Prostate gland (tissue), 2 donors: ENCODE data around the gene PSMC2. TPM values are rescaled to one million over a fixed set of nuclear protein-coding genes. Genes with fewer than 3 reads are reported as not detected.
A peak's percentile ranks its signal among the peaks of the same experiment; 100 is the strongest.

Experiments used
- DNase-seq: peaks from one replicate; pipeline ENCODE4 v3.0.0-alpha.2; 2019; ENCODE audit warnings: low spot score
- H3K27ac ChIP-seq, 2 donors: fragments of 200-600 bp; sonication (generic); 2 replicates each; pipeline ENCODE4 v1.5.1; 2017 to 2019
- H3K27me3 ChIP-seq: fragments of 200-600 bp; sonication (generic); replicated peaks from 2 replicates; pipeline ENCODE4 v1.5.1; 2019; ENCODE audit not compliant: insufficient read depth
- H3K36me3 ChIP-seq, 2 donors: fragments of 200-600 bp; sonication (generic); 1 replicate in 1 of 2; 2 replicates in 1 of 2; pipeline versions ENCODE4 v1.5.1 to v1.8.1; 2017 to 2019
- H3K4me1 ChIP-seq: fragments of 200-600 bp; sonication (generic); replicated peaks from 2 replicates; pipeline ENCODE4 v1.5.1; 2019
- H3K4me3 ChIP-seq, 2 donors: fragments of 200-600 bp; sonication (generic); 2 replicates each; pipeline ENCODE4 v1.5.1; 2017 to 2019
- H3K9me3 ChIP-seq: fragments of 200-600 bp; sonication (generic); 2 replicates; pipeline ENCODE4 v1.5.1; 2017
- POLR2A ChIP-seq: fragments of 450-650 bp; IDR thresholded peaks from one replicate; pipeline ENCODE4 v1.6.1; 2016; ENCODE audit warnings: antibody characterized with exemption, mild to moderate bottlenecking
- POLR2AphosphoS5 ChIP-seq: sonication (generic); formaldehyde crosslinking; IDR thresholded peaks from one replicate; pipeline ENCODE4 v1.6.1; 2017; ENCODE audit warnings: antibody characterized with exemption
- WGBS: methylation state at CpG from one replicate; pipeline ENCODE4 v1.1.5; 2018; 5-methylcytosine and 5-hydroxymethylcytosine counted together
- intact Hi-C: fragments of 100-400 bp; cut with DNase I; formaldehyde crosslinking; loops from one replicate; pipeline ENCODE4 v1.14.2; 2022
- total RNA-seq, 2 donors: library from RNA; depleted of rRNA; stranded (reverse); fragments of >200 nt; gene quantifications; one replicate each; pipeline ENCODE4 v1.1.0, GENCODE V29; 2016
- TF ChIP-seq, protein P1 (sequence below), 4 experiments: fragments of 200-600 bp in 2 of 4; fragments of 450-650 bp in 2 of 4; sonication (generic) in 2 of 4; IDR thresholded peaks; 1 replicate in 3 of 4; 2 replicates in 1 of 4; pipeline ENCODE4 v1.5.1; 2016 to 2019; ENCODE audit warnings: antibody characterized with exemption in 4 of 4, mild to moderate bottlenecking in 2 of 4, moderate library complexity in 2 of 4

Gene PSMC2
- total RNA-seq: 100 to 1,000 TPM in 1 of 2 donors, 10 to 100 TPM in 1; 62.0 to 102 TPM

DNA sequence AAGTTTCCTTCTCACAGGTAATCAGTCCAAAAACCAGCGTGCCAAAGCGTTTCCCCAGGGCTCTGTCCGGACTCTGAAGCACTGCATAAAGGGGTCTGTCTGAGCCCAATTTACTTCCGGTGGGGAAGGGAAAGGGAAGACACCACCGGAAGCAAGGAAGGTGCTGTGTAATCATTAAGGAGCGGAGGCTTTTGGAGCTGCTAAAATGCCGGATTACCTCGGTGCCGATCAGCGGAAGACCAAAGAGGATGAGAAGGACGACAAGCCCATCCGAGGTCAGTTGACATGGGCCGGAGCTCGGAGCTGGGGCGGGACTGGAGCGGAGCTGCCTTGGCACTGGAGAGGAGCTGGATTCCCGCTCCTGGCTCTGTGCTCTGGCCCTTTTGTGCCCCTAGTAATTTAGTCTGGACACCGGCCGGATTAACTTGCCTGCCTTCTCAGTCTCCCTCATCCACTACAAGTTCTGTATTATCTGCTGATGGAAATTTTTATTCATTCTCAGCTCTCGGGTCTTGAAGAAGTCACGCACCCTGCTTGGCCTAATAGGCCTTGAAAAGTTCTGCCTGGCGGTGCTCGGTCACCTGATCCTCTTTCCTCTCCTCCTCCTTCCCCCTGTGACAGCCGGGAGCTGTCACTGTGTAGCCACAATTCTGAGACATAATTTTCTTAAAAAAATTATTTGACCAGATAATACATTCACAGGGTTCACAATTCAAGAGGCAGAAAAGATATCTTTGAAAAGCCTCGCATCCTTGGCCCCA lies at the start of gene PSMC2:
TSS of gene PSMC2 (plus strand) at position 137 of the 761 bp plus-strand sequence. CDS start at position 206, 69 bp downstream.
- under 1% methylated on average over 25 of the region's 25 CpGs for WGBS
- TF ChIP-seq POLR2AphosphoS5 (peak; percentile 73), POLR2A (no peak)
- TF ChIP-seq, protein P1, sequence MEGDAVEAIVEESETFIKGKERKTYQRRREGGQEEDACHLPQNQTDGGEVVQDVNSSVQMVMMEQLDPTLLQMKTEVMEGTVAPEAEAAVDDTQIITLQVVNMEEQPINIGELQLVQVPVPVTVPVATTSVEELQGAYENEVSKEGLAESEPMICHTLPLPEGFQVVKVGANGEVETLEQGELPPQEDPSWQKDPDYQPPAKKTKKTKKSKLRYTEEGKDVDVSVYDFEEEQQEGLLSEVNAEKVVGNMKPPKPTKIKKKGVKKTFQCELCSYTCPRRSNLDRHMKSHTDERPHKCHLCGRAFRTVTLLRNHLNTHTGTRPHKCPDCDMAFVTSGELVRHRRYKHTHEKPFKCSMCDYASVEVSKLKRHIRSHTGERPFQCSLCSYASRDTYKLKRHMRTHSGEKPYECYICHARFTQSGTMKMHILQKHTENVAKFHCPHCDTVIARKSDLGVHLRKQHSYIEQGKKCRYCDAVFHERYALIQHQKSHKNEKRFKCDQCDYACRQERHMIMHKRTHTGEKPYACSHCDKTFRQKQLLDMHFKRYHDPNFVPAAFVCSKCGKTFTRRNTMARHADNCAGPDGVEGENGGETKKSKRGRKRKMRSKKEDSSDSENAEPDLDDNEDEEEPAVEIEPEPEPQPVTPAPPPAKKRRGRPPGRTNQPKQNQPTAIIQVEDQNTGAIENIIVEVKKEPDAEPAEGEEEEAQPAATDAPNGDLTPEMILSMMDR (IDR thresholded peaks at IDR 0.05): no peak
- no peaks in the 10 kb centered on the region for H3K27me3 ChIP-seq
- H3K36me3 ChIP-seq: no peaks in the 10 kb centered on the region
- H3K4me3 ChIP-seq: peak within 1 kb of the TSS; percentile 72 to 76
- peak within 1 kb of the TSS; percentile 87 to 88 for H3K27ac ChIP-seq
- no peaks in the 10 kb centered on the region for H3K9me3 ChIP-seq
- DNase-seq: peak; percentile 73
- intact Hi-C loops: no loop called here
- H3K4me1 ChIP-seq: peaks cover 4% of the 10 kb centered on the region

DNA sequence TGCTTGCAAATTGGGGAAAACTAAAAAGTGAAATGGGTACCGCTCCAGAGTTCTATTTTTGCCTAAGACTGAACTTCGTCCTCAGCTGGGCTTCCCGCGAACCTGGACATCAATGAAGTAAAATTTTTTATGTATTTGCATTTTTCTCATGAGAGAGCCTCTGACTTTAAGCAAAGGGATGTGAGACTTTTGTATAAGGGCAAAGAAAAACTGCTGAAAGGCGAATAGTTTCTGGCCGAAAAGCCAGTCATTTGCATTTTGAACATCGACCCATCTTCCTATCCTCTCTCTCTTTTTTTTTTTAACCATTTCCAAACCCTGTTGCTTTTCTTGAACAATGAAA lies 49.6 kb upstream of the PSMC2 start:
- Histone ChIP-seq H3K4me1 (peaks cover 7% of the 10 kb centered on the region), H3K27ac (peak overlapping the region; percentile 77), H3K9me3 (no peaks in the 10 kb centered on the region), H3K36me3 (no peaks in the 10 kb centered on the region), H3K4me3 (peak overlapping the region; percentile 87 to 91), H3K27me3 (no peaks in the 10 kb centered on the region)
- TF ChIP-seq POLR2AphosphoS5 (no peak), POLR2A (no peak)
- TF ChIP-seq, protein P1 (IDR thresholded peaks at IDR 0.05): no peak
- 0% methylated on average over 7 of the region's 7 CpGs for WGBS
- no peak for DNase-seq
- intact Hi-C loops: no loop called here

DNA sequence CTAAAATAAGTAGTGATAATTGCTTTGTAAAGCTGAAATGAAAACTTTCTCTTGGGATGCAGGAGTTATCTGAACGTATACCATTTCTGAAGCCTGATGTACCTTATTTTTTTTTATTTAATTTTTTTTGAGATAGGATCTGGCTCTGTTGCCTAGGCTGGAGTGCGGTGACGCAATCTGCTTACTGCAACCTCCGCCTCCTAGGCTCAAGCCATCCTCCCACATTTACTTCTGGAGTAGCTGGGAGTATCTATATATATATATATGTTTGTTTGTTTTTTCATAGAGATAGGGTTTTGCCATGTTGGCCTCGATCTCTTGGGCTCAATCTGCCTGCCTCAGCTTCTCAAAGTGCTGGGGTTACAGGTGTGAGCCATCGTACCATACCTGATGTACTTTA lies 47.8 kb upstream of the PSMC2 start:
- H3K27me3 ChIP-seq: no peaks in the 10 kb centered on the region
- no peaks in the 10 kb centered on the region for H3K36me3 ChIP-seq
- H3K4me3 ChIP-seq: no peak overlapping the region
- H3K9me3 ChIP-seq: no peaks in the 10 kb centered on the region
- H3K4me1 ChIP-seq: peaks cover 7% of the 10 kb centered on the region
- DNase-seq: no peak
- 91% methylated on average over 6 of the region's 6 CpGs for WGBS
- TF ChIP-seq POLR2A (no peak), POLR2AphosphoS5 (no peak)
- TF ChIP-seq, protein P1 (IDR thresholded peaks at IDR 0.05): no peak
- intact Hi-C loops: no loop called here
- H3K27ac ChIP-seq: no peak overlapping the region

DNA sequence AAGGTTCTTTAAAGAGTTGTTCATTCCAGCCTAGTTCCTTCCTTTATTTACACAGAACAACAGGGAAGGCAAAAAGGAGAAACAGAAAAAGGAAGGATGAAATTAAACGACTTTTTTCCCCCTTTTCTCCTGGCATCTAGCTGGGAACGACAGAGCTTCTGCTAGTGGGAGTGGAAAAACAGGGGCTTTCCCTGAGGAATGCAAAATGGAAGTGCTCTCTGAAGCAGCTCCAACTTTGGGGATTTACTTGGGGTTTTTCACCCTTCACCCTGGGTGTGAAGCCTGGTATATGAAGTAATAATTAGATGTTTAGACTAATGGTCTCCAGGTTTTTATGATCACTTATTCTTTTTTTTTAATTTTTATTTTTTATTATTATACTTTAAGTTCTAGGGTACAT lies 46.0 kb upstream of the PSMC2 start:
- no peak for TF ChIP-seq POLR2A
- TF ChIP-seq POLR2AphosphoS5: no peak
- TF ChIP-seq, protein P1 (IDR thresholded peaks at IDR 0.05): no peak
- H3K4me3 ChIP-seq: no peak overlapping the region
- H3K4me1 ChIP-seq: peaks cover 7% of the 10 kb centered on the region
- WGBS: 75% methylated on average over 2 of the region's 2 CpGs
- no peak for DNase-seq
- no peak overlapping the region for H3K27ac ChIP-seq
- H3K36me3 ChIP-seq: no peaks in the 10 kb centered on the region
- no peaks in the 10 kb centered on the region for H3K9me3 ChIP-seq
- no peaks in the 10 kb centered on the region for H3K27me3 ChIP-seq
- intact Hi-C loops: no loop called here
